GM19099 (cell line): ENCODE data around the gene MOCOS.

Experiments
- POLR2A ChIP-seq: IDR thresholded peaks from 3 replicates; pipeline ENCODE4 v1.6.1; 2011; ENCODE audit warnings: low read depth; ENCODE audit not compliant: insufficient read length; ENCODE audit errors: extremely low read depth

Gene MOCOS

GRCh38 chr18:36314098-36314497 is 126.8 kb downstream of the MOCOS start:
- TF ChIP-seq POLR2A = no peak

- TF ChIP-seq POLR2A = no peak
Observed at GRCh38 chr18:36314754-36315153, 127.5 kb downstream of the MOCOS start.

GRCh38 chr18:36315736-36316135 is 128.4 kb downstream of the MOCOS start:
- TF ChIP-seq POLR2A = no peak

GRCh38 chr18:36316246-36316645 is 128.9 kb downstream of the MOCOS start:
- TF ChIP-seq POLR2A = no peak
